Ascending aorta (tissue), 2 donors: ENCODE results near the gene ARHGEF6. TPM values are rescaled to one million over a fixed set of nuclear protein-coding genes. Genes with fewer than 3 reads are reported as not detected.

ENCODE experiments used
- DNase-seq, 2 donors: peaks; one replicate each; pipeline ENCODE4 v3.0.0-alpha.2; 2019; ENCODE audit warnings: low spot score in 2 of 2
- H3K27ac ChIP-seq, 2 donors: fragments of 200-600 bp; sonication (generic); one replicate each; pipeline ENCODE4 v1.5.1; 2016 to 2017; ENCODE audit warnings: mild to moderate bottlenecking in 1 of 2
- H3K27me3 ChIP-seq: fragments of 200-600 bp; sonication (generic); one replicate; pipeline ENCODE4 v1.5.1; 2017
- H3K36me3 ChIP-seq, 2 donors: fragments of 200-600 bp; sonication (generic); one replicate each; pipeline ENCODE4 v1.5.1; 2016
- H3K4me1 ChIP-seq, 2 donors: fragments of 200-600 bp; sonication (generic); one replicate each; pipeline ENCODE4 v1.5.1; 2016 to 2017; ENCODE audit warnings: mild to moderate bottlenecking in 1 of 2
- H3K4me3 ChIP-seq, 2 donors: fragments of 200-600 bp; sonication (generic); one replicate each; pipeline ENCODE4 v1.5.1; 2016 to 2017; ENCODE audit warnings: mild to moderate bottlenecking in 1 of 2
- H3K9me3 ChIP-seq, 2 donors: fragments of 200-600 bp; sonication (generic); one replicate each; pipeline ENCODE4 v1.5.1; 2016
- CTCF ChIP-seq, 3 experiments: fragments of 200-600 bp in 2 of 3; fragments of 450-650 bp in 1 of 3; sonication (generic) in 2 of 3; IDR thresholded peaks; one replicate each; pipeline ENCODE4 v1.5.1; 2016 to 2019; ENCODE audit warnings: antibody characterized with exemption in 3 of 3, mild to moderate bottlenecking in 1 of 3, moderate library complexity in 1 of 3
- intact Hi-C: fragments of 100-400 bp; cut with DNase I; formaldehyde crosslinking; loops from one replicate; pipeline ENCODE4 v1.15.1; 2023
- total RNA-seq: library from RNA; depleted of rRNA; stranded (reverse); fragments of >200 nt; gene quantifications from one replicate; pipeline ENCODE4 v1.1.0, GENCODE V29; 2016

ARHGEF6 gene
- total RNA-seq, 1 donor from 2014 or later: 17.6 TPM

GRCh38 chrX:136652822-136653723, 127.7 kb downstream of the ARHGEF6 start:
- Histone ChIP-seq H3K36me3 (no peaks in the 10 kb centered on the region), H3K4me1 (no peaks in the 10 kb centered on the region), H3K27ac (no peak overlapping the region), H3K9me3 (no peaks in the 10 kb centered on the region), H3K4me3 (no peak overlapping the region), H3K27me3 (no peaks in the 10 kb centered on the region)
- DNase-seq: no peak
- intact Hi-C loops: no loop called here
- TF ChIP-seq CTCF (IDR thresholded peaks at IDR 0.05): no peak

GRCh38 chrX:136650811-136651210, 129.9 kb downstream of the ARHGEF6 start:
- H3K27ac ChIP-seq: no peak overlapping the region
- H3K9me3 ChIP-seq: no peaks in the 10 kb centered on the region
- H3K27me3 ChIP-seq: no peaks in the 10 kb centered on the region
- TF ChIP-seq CTCF (IDR thresholded peaks at IDR 0.05): no peak
- no peak overlapping the region for H3K4me3 ChIP-seq
- intact Hi-C loops: no loop called here
- no peak for DNase-seq
- H3K36me3 ChIP-seq: no peaks in the 10 kb centered on the region
- no peaks in the 10 kb centered on the region for H3K4me1 ChIP-seq

- no peak for TF ChIP-seq CTCF (IDR thresholded peaks at IDR 0.05)
- Histone ChIP-seq H3K36me3 (no peaks in the 10 kb centered on the region), H3K4me3 (no peak within 1 kb of the TSS), H3K9me3 (no peaks in the 10 kb centered on the region), H3K4me1 (no peaks in the 10 kb centered on the region), H3K27me3 (no peaks in the 10 kb centered on the region), H3K27ac (no peak within 1 kb of the TSS)
- intact Hi-C loops: no loop called here
- no peak for DNase-seq
Observed at GRCh38 chrX:136647677-136648360, 132.9 kb downstream of the ARHGEF6 start, which contains the start of gene CD40LG. TSS of gene CD40LG (plus strand) at chrX:136648158. CDS start at chrX:136648249, 91 bp downstream.

GRCh38 chrX:136646602-136647239, 134.0 kb downstream of the ARHGEF6 start:
- no peak for TF ChIP-seq CTCF (IDR thresholded peaks at IDR 0.05)

GRCh38 chrX:136643243-136643642, 137.5 kb downstream of the ARHGEF6 start:
- H3K4me1 ChIP-seq: no peaks in the 10 kb centered on the region
- TF ChIP-seq CTCF (IDR thresholded peaks at IDR 0.05): no peak
- H3K4me3 ChIP-seq: no peak overlapping the region
- no peak overlapping the region for H3K27ac ChIP-seq
- no peaks in the 10 kb centered on the region for H3K27me3 ChIP-seq
- no peaks in the 10 kb centered on the region for H3K36me3 ChIP-seq
- intact Hi-C loops: no loop called here
- no peaks in the 10 kb centered on the region for H3K9me3 ChIP-seq
- no peak for DNase-seq

More at GRCh38 chrX:136646602-136647239, 134.0 kb downstream of the ARHGEF6 start:
- DNase-seq: no peak
- no peaks in the 10 kb centered on the region for H3K9me3 ChIP-seq
- H3K4me1 ChIP-seq: no peaks in the 10 kb centered on the region
- no peaks in the 10 kb centered on the region for H3K27me3 ChIP-seq
- no peak overlapping the region for H3K27ac ChIP-seq
- H3K4me3 ChIP-seq: no peak overlapping the region
- intact Hi-C loops: no loop called here
- H3K36me3 ChIP-seq: no peaks in the 10 kb centered on the region
